ENCODE measurements around the gene EIF4A3.

DNA sequence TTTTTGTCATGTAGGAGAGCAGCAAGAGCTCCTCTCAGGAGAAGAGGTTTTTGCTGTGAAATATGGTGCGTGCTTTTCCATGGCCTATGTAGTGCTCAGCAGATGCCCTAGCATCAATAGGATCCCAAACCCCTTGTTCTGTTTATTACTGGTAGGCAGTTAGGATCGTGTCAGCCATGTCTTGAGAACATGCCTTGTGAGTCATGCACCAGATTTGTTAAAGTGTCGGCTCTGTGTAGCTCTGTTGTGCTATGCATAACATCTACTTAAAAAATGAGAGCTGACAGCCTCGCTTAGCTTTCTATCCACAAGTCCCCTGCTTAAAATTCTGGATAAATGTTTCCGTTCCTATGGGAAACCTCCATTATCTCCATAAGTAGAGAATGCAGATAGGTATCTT is 4.4 kb upstream of the EIF4A3 start:
- no peak for TF ChIP-seq POLR2A (IDR thresholded peaks at IDR 0.05)
- TF ChIP-seq EP300 (IDR thresholded peaks at IDR 0.05; ENCODE audit: low read depth), result no peak
- TF ChIP-seq CTCF (IDR thresholded peaks at IDR 0.05), result no peak

Measured in transverse colon (tissue), 3 donors.